ENCODE measurements around the gene PCNX3.

The PCNX3 gene

GRCh38 chr11:65580756-65581155 lies 34.8 kb upstream of the PCNX3 start:
- no peak for DNase-seq

- DNase-seq, result no peak
These were observed 33.6 kb upstream of the PCNX3 start for GRCh38 chr11:65581928-65582327.

GRCh38 chr11:65583589-65583988 lies 32.0 kb upstream of the PCNX3 start:
- no peak for DNase-seq

- no peak for DNase-seq
These were observed 31.5 kb upstream of the PCNX3 start for GRCh38 chr11:65584106-65584505.

GRCh38 chr11:65584723-65585171 lies 30.8 kb upstream of the PCNX3 start:
- DNase-seq, result no peak

- DNase-seq, result no peak
These were observed 30.0 kb upstream of the PCNX3 start for GRCh38 chr11:65585396-65586246.

GRCh38 chr11:65586247-65586630 lies 29.3 kb upstream of the PCNX3 start:
- DNase-seq, result no peak

GRCh38 chr11:65586676-65587075 lies 28.9 kb upstream of the PCNX3 start:
- peak; percentile 37 for DNase-seq

- DNase-seq, result peak; percentile 83
These were observed 27.1 kb upstream of the PCNX3 start for GRCh38 chr11:65588199-65589054.

GRCh38 chr11:65589444-65590239 lies 25.9 kb upstream of the PCNX3 start:
- no peak for DNase-seq

GRCh38 chr11:65590240-65590738 lies 25.3 kb upstream of the PCNX3 start:
- no peak for DNase-seq

- no peak for DNase-seq
These were observed 23.4 kb upstream of the PCNX3 start for GRCh38 chr11:65591939-65592857.

- DNase-seq, result no peak
These were observed 22.6 kb upstream of the PCNX3 start for GRCh38 chr11:65592858-65593517.

GRCh38 chr11:65593518-65594414 lies 21.8 kb upstream of the PCNX3 start:
- peak; percentile 53 for DNase-seq

GRCh38 chr11:65595131-65595530 lies 20.4 kb upstream of the PCNX3 start:
- no peak for DNase-seq

GRCh38 chr11:65595543-65596281 lies 19.9 kb upstream of the PCNX3 start, which contains the start of gene KCNK7:
KCNK7 (minus strand) TSS chr11:65595800; CDS start chr11:65595772, 28 bp downstream.
- DNase-seq, result no peak

- DNase-seq, result no peak
These were observed 19.1 kb upstream of the PCNX3 start for GRCh38 chr11:65596520-65596919.

GRCh38 chr11:65598258-65598699 lies 17.3 kb upstream of the PCNX3 start:
- DNase-seq, result no peak

Data from inflammatory macrophage treated with lipopolysaccharide for 4 hours (primary cell).